ENCODE measurements around the gene ACACB. TPM values are rescaled to one million over a fixed set of nuclear protein-coding genes. Genes with fewer than 3 reads are reported as not detected.

The ACACB gene
- total and polyA plus RNA-seq, 2 donors (not counting 3 experiments of a cell fraction or from before 2014, with no cell fraction given), result 1.3 to 5.7 TPM

- no peaks in the 10 kb centered on the region for H3K4me1 ChIP-seq (ENCODE audit: control insufficient read depth, extremely low read depth, insufficient read depth, low read length)
- no peak for TF ChIP-seq FOS (IDR thresholded peaks at IDR 0.05; ENCODE audit: borderline replicate concordance, insufficient read depth, low read length)
- TF ChIP-seq JUN (IDR thresholded peaks at IDR 0.05; ENCODE audit: borderline replicate concordance, insufficient read depth, insufficient read length, low read depth), result no peak
- TF ChIP-seq POLR2AphosphoS5 (IDR thresholded peaks at IDR 0.05; ENCODE audit: insufficient read depth, low read depth, low read length), result no peak
- TF ChIP-seq EZH2 (IDR thresholded peaks at IDR 0.05; ENCODE audit: borderline replicate concordance, low read depth, low read length, severe bottlenecking), result no peak
- no peak for TF ChIP-seq MYC (IDR thresholded peaks at IDR 0.05; ENCODE audit: low read depth, low read length)
- no peak for TF ChIP-seq CTCF (IDR thresholded peaks at IDR 0.05; ENCODE audit: extremely low read depth in 1 of 2, insufficient read depth in 1 of 2, low read depth in 1 of 2, low read length in 2 of 2)
- TF ChIP-seq, protein P1, sequence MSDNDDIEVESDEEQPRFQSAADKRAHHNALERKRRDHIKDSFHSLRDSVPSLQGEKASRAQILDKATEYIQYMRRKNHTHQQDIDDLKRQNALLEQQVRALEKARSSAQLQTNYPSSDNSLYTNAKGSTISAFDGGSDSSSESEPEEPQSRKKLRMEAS (IDR thresholded peaks at IDR 0.05; ENCODE audit: insufficient read depth, insufficient read length), result no peak
- no peak for TF ChIP-seq GATA2 (IDR thresholded peaks at IDR 0.05; ENCODE audit: insufficient read depth, insufficient read length, low read depth, low read length)
- no peaks in the 10 kb centered on the region for H4K20me1 ChIP-seq (replicated peaks; ENCODE audit: control insufficient read depth, extremely low read depth, insufficient read depth, low read length)
- POLR2A ChIA-PET, result no interaction called here
- H3K9me3 ChIP-seq (replicated peaks; ENCODE audit: control insufficient read depth, insufficient read depth, low read length), result no peaks in the 10 kb centered on the region
- H3K36me3 ChIP-seq (ENCODE audit: control insufficient read depth in 2 of 2, extremely low read depth in 1 of 2, insufficient read depth in 2 of 2, low read length in 2 of 2), result no peaks in the 10 kb centered on the region
- dilution Hi-C loops (cut with MboI; ENCODE audit: extremely low pct_ligation_motif_present, low sequenced_read_pairs) (no loop called here), intact Hi-C loops (cut with micrococcal nuclease) (no loop called here)
- H3K9ac ChIP-seq (replicated peaks; ENCODE audit: extremely low read depth, insufficient read depth, low read length), result no peak overlapping the region
- H3K4me3 ChIP-seq (replicated peaks in 1 of 3; ENCODE audit: insufficient read depth in 1 of 3, low read depth in 1 of 3, low read length in 3 of 3), result no peak overlapping the region
- H3K79me2 ChIP-seq (ENCODE audit: control insufficient read depth, insufficient read depth, low read length), result no peaks in the 10 kb centered on the region
- no peaks in the 10 kb centered on the region for H3K27me3 ChIP-seq (ENCODE audit: control insufficient read depth in 2 of 2, insufficient read depth in 2 of 2, low read length in 2 of 2)
- no peaks in the 10 kb centered on the region for H3K9me1 ChIP-seq (replicated peaks; ENCODE audit: control insufficient read depth, extremely low read depth, insufficient read depth, low read length)
- H3K27ac ChIP-seq (ENCODE audit: insufficient read depth, low read depth, low read length), result no peak overlapping the region
- BruUV-seq (replicated peaks), result no TSS peak
- no peak for FAIRE-seq
- no peak for DNase-seq (ENCODE audit: low read depth, low spot score)
- H3K4me2 ChIP-seq (ENCODE audit: insufficient read depth, low read length), result no peak overlapping the region
- no peak overlapping the region for H2AFZ ChIP-seq (ENCODE audit: low read depth, low read length)
- CTCF ChIA-PET, result interaction anchor here (0.7 to 2.1 kb wide), 2 partner anchors 16 to 90 kb away, joined by 3 to 4 read pairs; no protein-coding TSS in a partner anchor
Measured at GRCh38 chr12:109201496-109201885, 85.1 kb downstream of the ACACB start.

Measured in endothelial cell of umbilical vein (primary cell).